Epithelial cell of esophagus (primary cell): ENCODE results near the gene PTCD1.

Source experiments
- DNase-seq: peaks from one replicate; pipeline ENCODE4 v3.0.0; 2010; ENCODE audit warnings: low read depth
- H3K4me3 ChIP-seq: 2 replicates; pipeline ENCODE4 v1.5.1; 2011; ENCODE audit warnings: mild to moderate bottlenecking, low read length, control low read depth
- TF ChIP-seq, protein P1 (sequence below): IDR thresholded peaks from 2 replicates; pipeline ENCODE4 v1.5.1; 2011; ENCODE audit warnings: low read depth, mild to moderate bottlenecking, low read length, control low read depth, inconsistent platforms; ENCODE audit not compliant: insufficient read depth; ENCODE audit errors: missing control alignments

The PTCD1 gene

DNA sequence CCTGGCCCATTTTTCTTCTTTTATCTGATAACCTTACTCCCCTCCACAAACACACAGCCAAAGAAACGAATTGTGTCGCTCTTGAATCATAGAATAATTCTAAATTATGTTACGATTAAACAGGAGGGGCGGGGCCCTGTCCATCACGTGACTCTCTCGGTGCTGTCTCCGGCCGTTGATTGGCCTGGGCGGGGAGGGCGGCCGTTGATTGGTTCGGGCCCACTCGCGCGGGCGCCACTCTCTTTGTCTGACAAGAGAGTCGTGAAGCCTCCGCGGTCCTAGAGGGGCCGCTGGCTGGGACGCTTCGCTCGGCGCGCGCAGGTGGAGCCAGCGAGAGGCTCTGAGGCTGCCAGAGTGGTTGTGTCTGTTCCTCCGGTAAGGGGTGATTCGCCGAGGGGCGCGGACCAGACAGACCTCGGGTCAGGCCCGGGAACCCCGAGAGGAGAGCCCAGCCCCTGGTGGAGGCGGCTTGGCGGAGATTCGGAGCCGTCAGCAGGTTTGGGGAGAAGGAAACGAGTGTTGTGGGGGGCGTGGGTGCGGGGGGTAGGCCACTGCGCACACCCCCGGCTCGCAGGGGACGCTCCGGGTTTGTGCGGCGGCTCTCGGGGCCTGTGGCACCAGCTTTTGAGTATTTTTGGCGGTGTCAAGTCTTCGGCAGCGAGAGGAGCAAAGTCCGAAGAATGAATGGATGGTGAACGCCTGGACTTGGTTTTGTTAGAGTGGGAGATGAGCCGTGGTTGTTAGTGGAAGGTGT lies 34.1 kb upstream of the PTCD1 start, which contains the start of gene ZNF789:
Gene ZNF789 (plus strand): TSS at position 330 of the 754 bp plus-strand sequence. CDS start 3,567 bp downstream, outside the sequence.
- TF ChIP-seq, protein P1, sequence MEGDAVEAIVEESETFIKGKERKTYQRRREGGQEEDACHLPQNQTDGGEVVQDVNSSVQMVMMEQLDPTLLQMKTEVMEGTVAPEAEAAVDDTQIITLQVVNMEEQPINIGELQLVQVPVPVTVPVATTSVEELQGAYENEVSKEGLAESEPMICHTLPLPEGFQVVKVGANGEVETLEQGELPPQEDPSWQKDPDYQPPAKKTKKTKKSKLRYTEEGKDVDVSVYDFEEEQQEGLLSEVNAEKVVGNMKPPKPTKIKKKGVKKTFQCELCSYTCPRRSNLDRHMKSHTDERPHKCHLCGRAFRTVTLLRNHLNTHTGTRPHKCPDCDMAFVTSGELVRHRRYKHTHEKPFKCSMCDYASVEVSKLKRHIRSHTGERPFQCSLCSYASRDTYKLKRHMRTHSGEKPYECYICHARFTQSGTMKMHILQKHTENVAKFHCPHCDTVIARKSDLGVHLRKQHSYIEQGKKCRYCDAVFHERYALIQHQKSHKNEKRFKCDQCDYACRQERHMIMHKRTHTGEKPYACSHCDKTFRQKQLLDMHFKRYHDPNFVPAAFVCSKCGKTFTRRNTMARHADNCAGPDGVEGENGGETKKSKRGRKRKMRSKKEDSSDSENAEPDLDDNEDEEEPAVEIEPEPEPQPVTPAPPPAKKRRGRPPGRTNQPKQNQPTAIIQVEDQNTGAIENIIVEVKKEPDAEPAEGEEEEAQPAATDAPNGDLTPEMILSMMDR = no peak
- peak; percentile 99 for DNase-seq
- peak within 1 kb of the TSS; percentile 55 for H3K4me3 ChIP-seq

DNA sequence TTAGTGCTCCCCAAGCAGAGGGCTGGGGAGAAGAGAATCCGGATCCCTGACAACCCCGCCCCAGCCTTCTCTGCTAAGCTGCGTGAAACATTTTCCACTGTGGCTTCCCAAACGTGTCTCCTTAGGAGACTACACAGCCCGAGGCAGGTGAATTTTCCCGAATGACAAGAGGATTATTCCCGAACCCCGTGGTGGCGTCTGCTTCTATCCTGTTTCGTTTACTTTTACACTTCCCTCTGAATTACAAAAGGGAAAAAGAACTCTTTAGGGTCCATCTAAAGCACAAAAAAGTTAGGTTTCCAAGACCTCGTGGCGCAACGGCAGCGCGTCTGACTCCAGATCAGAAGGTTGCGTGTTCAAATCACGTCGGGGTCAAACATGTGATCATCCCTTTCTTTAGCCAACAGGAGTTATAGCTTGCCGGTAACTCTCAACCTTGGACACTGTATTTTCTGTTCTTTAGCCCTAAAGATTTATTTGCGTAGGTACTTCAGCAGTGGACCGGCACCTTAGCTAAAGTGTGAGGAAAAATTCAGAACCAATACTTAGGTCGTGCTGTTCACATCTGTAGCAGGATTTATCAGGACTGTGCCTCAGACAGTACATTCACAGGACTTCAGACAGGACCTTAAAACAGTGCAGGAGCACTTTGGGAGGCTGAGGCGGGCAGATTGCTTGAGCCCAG lies 30.9 kb upstream of the PTCD1 start:
- TF ChIP-seq, protein P1 = no peak
- H3K4me3 ChIP-seq = no peak overlapping the region
- no peak for DNase-seq

DNA sequence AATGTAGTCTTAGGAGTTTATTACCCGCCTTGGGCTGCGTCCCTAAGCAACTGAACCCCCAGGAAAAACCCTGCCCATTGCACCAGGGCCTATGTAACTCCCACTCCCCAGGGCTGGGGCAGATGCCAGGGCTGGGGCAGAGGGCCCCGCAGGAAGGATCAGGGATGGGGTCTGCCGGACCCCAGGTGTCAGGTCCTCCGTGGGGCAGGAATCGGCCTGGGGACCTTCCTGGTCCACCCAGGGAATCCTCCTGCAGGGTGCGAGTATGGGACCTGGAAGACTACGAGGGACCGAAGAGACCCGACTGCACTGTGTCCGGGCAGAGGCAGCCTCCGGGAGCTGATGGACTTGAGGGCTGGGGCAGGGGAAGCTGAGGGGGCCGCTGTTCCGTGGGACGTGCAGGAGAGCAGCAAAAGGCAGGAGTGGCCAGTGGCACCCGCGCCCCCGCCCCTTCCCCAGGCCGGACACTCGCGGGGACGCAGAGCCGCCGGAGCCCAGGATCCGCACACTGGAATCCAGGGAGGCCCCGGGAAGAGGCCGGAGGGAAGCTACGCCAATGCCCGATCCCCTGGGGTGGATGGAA lies 29.8 kb upstream of the PTCD1 start:
- TF ChIP-seq, protein P1 = no peak
- H3K4me3 ChIP-seq = no peak overlapping the region
- DNase-seq = no peak

DNA sequence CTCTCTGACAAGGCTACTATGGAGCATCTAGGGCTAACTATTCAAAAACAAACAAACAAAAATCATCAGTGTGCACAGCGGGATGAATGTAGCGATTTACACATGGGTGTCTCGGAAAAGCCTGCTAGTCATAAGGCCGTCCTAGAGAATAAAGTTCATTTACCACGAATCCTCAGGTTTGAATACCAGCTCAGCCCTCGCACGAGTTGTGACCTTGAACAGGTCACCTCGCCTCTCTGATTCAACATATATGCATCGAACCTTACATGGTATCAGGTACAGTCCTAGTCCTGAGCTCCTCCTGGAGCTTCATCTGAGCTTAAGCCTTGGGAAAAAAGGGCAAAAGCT lies 26.8 kb upstream of the PTCD1 start:
- H3K4me3 ChIP-seq = peak overlapping the region; percentile 87
- TF ChIP-seq, protein P1 = no peak
- no peak for DNase-seq

DNA sequence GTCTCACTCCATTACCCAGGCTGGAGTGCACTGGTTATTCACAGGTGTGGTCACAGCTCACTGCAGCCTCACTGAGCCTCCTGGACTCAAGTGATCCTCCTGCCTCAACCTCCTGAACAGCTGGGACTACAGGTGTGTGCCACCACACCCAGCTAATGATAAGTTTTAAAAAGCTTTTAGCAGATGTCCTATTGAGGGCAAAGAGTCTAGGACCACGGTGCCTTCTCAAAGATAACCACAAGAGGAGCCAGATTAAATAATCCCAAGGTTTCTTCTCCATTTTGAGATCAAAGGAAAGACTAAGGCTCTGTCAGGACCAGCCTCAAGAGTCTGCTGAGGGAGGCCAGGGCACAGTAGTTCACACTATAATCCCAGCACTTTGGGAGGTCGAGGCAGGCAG lies 22.6 kb upstream of the PTCD1 start:
- no peak overlapping the region for H3K4me3 ChIP-seq
- DNase-seq = no peak
- TF ChIP-seq, protein P1 = peak; percentile 7

DNA sequence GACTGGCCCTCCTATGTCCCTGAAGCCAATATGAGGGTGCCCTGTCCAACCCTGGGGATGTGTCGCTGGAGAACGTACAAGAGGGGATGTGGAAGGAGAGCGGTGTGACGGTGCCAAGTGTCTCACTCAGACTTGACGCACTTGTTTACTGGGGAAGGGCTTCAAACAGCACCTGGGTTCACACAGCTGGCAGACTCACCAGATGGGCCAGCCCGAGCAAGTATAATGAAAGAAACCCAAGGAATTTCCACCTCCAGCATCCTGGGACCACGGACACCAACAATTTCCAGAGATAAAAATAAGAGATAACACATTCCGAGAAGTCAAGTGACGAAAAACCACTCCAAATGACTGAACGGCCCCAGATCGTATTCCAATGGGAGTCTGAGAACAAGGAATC lies 22.1 kb upstream of the PTCD1 start:
- TF ChIP-seq, protein P1 = no peak
- no peak overlapping the region for H3K4me3 ChIP-seq
- DNase-seq = peak; percentile 67
